Psoas muscle (tissue), 8 donors: ENCODE data around the gene A4GNT. TPM values are rescaled to one million over a fixed set of nuclear protein-coding genes. Genes with fewer than 3 reads are reported as not detected.

ENCODE experiments used
- ATAC-seq, 4 donors: fragments of 200-7000 bp; cut with Tn5 transposase; one replicate each; pipeline ENCODE4 v1.9.1; 2020; ENCODE audit warnings: moderate library complexity in 3 of 4, mild to moderate bottlenecking in 2 of 4
- DNase-seq, 2 donors: peaks; one replicate each; pipeline ENCODE4 v3.0.0-alpha.2; 2020
- H3K27ac ChIP-seq: fragments of 200-600 bp; one replicate; pipeline ENCODE4 v1.8.0; 2022
- H3K27me3 ChIP-seq, 3 donors: fragments of 200-600 bp in 1 of 3; one replicate each; pipeline versions ENCODE4 v1.6.1 to v1.8.0; 2013 to 2022; ENCODE audit warnings: low read length in 2 of 3, mild to moderate bottlenecking in 2 of 3, moderate library complexity in 1 of 3; ENCODE audit not compliant: insufficient read depth in 3 of 3
- H3K36me3 ChIP-seq, 2 donors: fragments of 200-600 bp in 1 of 2; one replicate each; pipeline versions ENCODE4 v1.6.1 to v1.8.0; 2013 to 2022; ENCODE audit warnings: low read depth in 1 of 2, mild to moderate bottlenecking in 1 of 2, moderate library complexity in 1 of 2; ENCODE audit not compliant: insufficient read depth in 1 of 2
- H3K4me1 ChIP-seq: fragments of 200-600 bp; one replicate; pipeline ENCODE4 v1.8.0; 2022
- H3K4me3 ChIP-seq: fragments of 200-600 bp; one replicate; pipeline ENCODE4 v1.8.0; 2022; ENCODE audit warnings: mild to moderate bottlenecking
- H3K9me3 ChIP-seq: fragments of 200-600 bp; one replicate; pipeline ENCODE4 v1.8.0; 2022
- WGBS, 3 donors: extraction: QIAGEN DNeasy Blood & Tissue Kit; methylation state at CpG; one replicate each; pipeline versions ENCODE4 v1.1.6 to v1.1.7; 2013; 5-methylcytosine and 5-hydroxymethylcytosine counted together
- intact Hi-C, 2 donors: fragments of 100-400 bp; cut with DNase I; formaldehyde crosslinking; loops; one replicate each; pipeline versions ENCODE4 v1.11.0 to v1.14.2; 2022
- polyA plus RNA-seq, 3 donors: library from polyadenylated mRNA; stranded (reverse); fragments of 200-250 nt; gene quantifications; one replicate each; pipeline ENCODE4 v1.2.3, GENCODE V29; 2013
- total RNA-seq, 4 donors: library from RNA; stranded (reverse); fragmentation: NEBNext Ultra II Directional in 2 of 4; extraction: Animal tissue kit (Norgen Biotek cat#: 25700) in 2 of 4; gene quantifications; one replicate each; pipeline versions ENCODE4 v1.2.1 to v1.2.4, GENCODE V29; 2021 to 2023
- TF ChIP-seq, protein P1 (sequence below): fragments of 200-600 bp; IDR thresholded peaks from one replicate; pipeline ENCODE4 v1.8.0; 2022; ENCODE audit warnings: antibody characterized with exemption
- donor health status: healthy with polysubstance abuse.
- donor health status: DM: no; HTN: no; CAD: no; lungs with moderate emphysema.
- donor health status: Bipolar disorder and iron deficiency.
- donor health status: healthy.
- donor health status: DM: yes; HTN: yes; CAD: no.
- donor health status: DM: no; HTN: no; CAD: no.
- donor health status: DM: no; HTN: no; CAD: no.
- donor health status: DM: yes; HTN: yes; CAD: no.

The A4GNT gene
- total and polyA plus RNA-seq, 7 donors, result not detected

DNA sequence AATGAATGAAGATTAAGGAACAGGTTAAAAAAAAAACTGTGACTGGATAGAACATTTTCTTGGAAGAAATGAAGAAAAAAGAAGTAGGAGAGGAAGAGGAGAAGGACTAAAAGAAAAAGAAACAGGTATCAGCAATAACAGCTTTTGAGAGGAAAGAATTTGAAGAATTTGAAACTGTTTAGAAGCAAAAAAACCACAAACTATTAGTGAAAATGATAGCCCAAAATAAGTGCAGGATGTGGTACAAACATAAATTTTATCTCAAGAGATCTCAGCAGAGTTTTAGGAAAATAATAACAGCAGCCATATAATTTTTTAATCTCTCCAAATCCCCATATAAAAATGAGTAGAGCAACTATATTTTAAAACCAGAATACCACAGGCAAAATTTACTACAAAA, 8.8 kb upstream of the A4GNT start:
- intact Hi-C loops, result no loop called here
- Histone ChIP-seq H3K27me3 (peaks cover 0 to 3% (median 0%) of the 10 kb centered on the region in 3 donors), H3K36me3 (no peaks in the 10 kb centered on the region), H3K9me3 (no peaks in the 10 kb centered on the region), H3K4me3 (no peak overlapping the region), H3K4me1 (no peaks in the 10 kb centered on the region), H3K27ac (no peak overlapping the region)
- DNase-seq (no peak), ATAC-seq (no peak)
- TF ChIP-seq, protein P1, sequence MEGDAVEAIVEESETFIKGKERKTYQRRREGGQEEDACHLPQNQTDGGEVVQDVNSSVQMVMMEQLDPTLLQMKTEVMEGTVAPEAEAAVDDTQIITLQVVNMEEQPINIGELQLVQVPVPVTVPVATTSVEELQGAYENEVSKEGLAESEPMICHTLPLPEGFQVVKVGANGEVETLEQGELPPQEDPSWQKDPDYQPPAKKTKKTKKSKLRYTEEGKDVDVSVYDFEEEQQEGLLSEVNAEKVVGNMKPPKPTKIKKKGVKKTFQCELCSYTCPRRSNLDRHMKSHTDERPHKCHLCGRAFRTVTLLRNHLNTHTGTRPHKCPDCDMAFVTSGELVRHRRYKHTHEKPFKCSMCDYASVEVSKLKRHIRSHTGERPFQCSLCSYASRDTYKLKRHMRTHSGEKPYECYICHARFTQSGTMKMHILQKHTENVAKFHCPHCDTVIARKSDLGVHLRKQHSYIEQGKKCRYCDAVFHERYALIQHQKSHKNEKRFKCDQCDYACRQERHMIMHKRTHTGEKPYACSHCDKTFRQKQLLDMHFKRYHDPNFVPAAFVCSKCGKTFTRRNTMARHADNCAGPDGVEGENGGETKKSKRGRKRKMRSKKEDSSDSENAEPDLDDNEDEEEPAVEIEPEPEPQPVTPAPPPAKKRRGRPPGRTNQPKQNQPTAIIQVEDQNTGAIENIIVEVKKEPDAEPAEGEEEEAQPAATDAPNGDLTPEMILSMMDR, result no peak

DNA sequence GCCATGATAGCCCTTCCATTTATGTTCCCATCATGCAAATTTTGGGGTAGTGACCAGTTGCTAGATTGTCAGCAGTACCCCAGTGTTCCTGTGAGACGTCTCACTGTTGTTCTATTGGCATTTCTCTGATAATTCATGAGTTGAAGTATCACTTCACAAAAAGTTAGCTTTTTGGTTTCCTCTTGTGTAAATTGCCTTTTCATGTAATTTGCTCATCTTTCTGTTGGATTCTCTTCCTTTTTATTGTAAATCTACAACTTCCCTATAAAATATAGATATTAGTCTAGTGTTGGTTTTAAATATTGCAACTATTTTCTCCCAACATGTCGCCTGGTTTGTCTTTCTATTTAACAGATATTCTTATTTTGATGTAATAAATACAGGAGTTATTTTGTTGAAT, 7.5 kb upstream of the A4GNT start:
- no peaks in the 10 kb centered on the region for H3K4me1 ChIP-seq
- H3K27me3 ChIP-seq, result peaks cover 0 to 3% (median 0%) of the 10 kb centered on the region in 3 donors
- H3K36me3 ChIP-seq, result no peaks in the 10 kb centered on the region
- no peak for DNase-seq
- H3K27ac ChIP-seq, result no peak overlapping the region
- H3K4me3 ChIP-seq, result no peak overlapping the region
- ATAC-seq, result no peak
- 38 to 40% (median 40%) methylated on average over 2 of the region's 2 CpGs for WGBS, 3 donors
- TF ChIP-seq, protein P1, result no peak
- H3K9me3 ChIP-seq, result no peaks in the 10 kb centered on the region
- intact Hi-C loops, result no loop called here

DNA sequence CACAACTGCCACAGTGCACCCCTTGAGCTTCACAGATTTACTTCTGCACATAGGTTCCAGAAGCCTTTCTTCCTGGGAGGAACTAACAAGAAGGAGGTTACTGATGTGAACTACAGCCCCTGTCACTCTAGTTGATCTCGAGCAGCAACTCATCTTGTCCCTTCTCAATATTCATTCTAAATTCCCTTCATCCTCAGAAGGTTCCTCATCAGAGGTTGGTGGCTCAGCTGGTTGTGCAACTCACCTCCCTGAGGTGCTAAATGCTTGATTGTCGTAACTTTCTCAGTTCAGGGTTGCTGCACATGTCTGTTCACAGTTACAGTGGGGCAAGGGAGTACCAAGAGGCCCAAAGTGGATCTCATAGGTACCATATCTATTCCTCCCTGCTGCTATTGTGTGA, 5.7 kb upstream of the A4GNT start:
- intact Hi-C loops, result no loop called here
- ATAC-seq (no peak), DNase-seq (no peak)
- WGBS, 3 donors, result 60 to 75% (median 72%) methylated on average over 2 of the region's 2 CpGs
- TF ChIP-seq, protein P1, result no peak
- Histone ChIP-seq H3K9me3 (no peaks in the 10 kb centered on the region), H3K4me3 (no peak overlapping the region), H3K27ac (no peak overlapping the region), H3K27me3 (peaks cover 0 to 3% (median 0%) of the 10 kb centered on the region in 3 donors), H3K4me1 (no peaks in the 10 kb centered on the region), H3K36me3 (no peaks in the 10 kb centered on the region)

DNA sequence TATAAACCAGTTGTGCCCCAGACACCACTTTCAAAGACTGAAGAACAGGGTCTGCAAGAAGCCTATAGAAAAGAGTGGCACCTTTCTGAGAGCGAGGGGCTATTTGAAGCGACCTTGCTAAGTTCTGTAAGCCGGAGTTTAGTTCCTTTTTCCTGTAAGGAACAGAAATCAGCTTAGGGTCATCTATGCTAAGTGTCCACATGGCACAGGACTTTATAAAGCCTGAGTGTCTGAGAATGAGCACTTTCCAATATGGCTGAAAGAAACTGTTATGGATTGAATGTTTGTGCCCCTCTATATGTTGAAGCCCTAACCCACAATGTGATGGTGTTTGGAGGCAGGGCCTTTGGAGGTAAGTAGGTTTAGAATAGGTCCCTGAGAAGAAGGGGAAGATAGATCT, 4.0 kb upstream of the A4GNT start:
- no peak for ATAC-seq
- Histone ChIP-seq H3K36me3 (no peaks in the 10 kb centered on the region), H3K27me3 (peaks cover 0 to 3% (median 0%) of the 10 kb centered on the region in 3 donors), H3K4me1 (no peaks in the 10 kb centered on the region), H3K9me3 (no peaks in the 10 kb centered on the region), H3K4me3 (no peak overlapping the region), H3K27ac (no peak overlapping the region)
- 79 to 84% (median 83%) methylated on average over 3 of the region's 3 CpGs for WGBS, 3 donors
- intact Hi-C loops, result no loop called here
- no peak for DNase-seq
- TF ChIP-seq, protein P1, result no peak

DNA sequence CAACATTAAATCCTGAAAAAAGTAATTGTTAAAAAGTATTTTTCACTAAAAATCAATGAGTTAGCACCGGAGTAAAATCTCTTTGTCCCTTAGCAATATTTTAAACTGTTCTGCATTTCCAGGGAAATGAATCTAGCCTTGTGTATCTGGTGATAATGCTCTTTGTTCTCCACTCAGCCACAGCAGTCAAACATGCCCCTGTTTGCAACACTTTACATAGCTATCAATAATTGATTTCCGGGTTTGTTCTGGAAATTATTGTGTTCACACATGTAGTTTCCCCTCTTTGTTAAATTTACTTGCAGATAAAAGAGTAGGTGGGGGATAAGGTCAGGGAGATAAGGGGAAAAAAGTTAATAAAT, 3.6 kb upstream of the A4GNT start:
- 81 to 88% (median 84%) methylated on average over 2 of the region's 2 CpGs for WGBS, 3 donors
- ATAC-seq, result no peak

More for the DNA sequence above, 3.6 kb upstream of the A4GNT start:
- H3K4me1 ChIP-seq, result no peaks in the 10 kb centered on the region
- no peaks in the 10 kb centered on the region for H3K9me3 ChIP-seq
- no peaks in the 10 kb centered on the region for H3K36me3 ChIP-seq
- TF ChIP-seq, protein P1, result no peak
- peaks cover 0 to 3% (median 0%) of the 10 kb centered on the region in 3 donors for H3K27me3 ChIP-seq
- intact Hi-C loops, result no loop called here
- no peak overlapping the region for H3K4me3 ChIP-seq
- H3K27ac ChIP-seq, result no peak overlapping the region
- DNase-seq, result no peak
